Suppressor macrophage treated with lipopolysaccharide for 1 hour (primary cell): ENCODE measurements around the gene BMAL2.

Experiments used
- DNase-seq, 3 donors: peaks; one replicate each; pipeline ENCODE4 v3.0.0-alpha.2; 2020 to 2022

Gene BMAL2, protein sequence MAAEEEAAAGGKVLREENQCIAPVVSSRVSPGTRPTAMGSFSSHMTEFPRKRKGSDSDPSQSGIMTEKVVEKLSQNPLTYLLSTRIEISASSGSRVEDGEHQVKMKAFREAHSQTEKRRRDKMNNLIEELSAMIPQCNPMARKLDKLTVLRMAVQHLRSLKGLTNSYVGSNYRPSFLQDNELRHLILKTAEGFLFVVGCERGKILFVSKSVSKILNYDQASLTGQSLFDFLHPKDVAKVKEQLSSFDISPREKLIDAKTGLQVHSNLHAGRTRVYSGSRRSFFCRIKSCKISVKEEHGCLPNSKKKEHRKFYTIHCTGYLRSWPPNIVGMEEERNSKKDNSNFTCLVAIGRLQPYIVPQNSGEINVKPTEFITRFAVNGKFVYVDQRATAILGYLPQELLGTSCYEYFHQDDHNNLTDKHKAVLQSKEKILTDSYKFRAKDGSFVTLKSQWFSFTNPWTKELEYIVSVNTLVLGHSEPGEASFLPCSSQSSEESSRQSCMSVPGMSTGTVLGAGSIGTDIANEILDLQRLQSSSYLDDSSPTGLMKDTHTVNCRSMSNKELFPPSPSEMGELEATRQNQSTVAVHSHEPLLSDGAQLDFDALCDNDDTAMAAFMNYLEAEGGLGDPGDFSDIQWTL

DNA sequence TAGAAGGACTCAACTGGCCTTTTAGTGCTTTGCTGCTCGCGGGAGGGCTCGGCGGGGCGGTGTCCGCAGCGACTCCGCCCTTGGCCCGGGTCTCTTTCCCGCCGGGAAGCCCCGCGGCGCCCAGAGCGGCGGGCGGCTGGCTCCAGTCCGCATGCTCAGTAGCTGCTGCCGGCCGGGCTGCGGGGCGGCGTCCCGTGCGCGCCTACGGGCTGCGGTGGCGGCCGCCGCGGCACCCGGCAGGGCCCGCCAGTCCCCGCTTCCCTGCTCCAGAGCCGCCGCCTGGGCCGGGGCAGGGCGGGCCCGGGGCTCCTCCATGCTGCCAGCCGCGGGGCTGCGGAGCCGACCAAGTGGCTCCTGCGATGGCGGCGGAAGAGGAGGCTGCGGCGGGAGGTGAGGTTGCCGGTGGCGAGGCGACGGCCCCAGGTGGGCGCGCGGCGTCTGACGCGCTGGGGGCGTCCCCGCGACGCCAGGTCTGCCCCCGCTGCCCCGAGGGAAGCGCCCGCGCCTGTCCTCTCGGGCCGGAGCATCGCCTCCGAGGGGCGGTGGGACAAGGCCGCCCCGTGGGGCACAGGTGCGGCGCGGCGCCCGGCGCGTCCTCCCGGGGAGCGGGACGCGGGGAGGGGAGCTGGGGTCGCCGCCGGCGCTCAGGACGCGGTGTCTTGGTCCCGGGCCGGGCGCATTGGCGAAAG, at the start of gene BMAL2:
Gene BMAL2 (plus strand): TSS at position 123 of the 689 bp plus-strand sequence. CDS start 237 bp downstream, at position 360.
- DNase-seq: peak; percentile 74 to 90 (median 76)

DNA sequence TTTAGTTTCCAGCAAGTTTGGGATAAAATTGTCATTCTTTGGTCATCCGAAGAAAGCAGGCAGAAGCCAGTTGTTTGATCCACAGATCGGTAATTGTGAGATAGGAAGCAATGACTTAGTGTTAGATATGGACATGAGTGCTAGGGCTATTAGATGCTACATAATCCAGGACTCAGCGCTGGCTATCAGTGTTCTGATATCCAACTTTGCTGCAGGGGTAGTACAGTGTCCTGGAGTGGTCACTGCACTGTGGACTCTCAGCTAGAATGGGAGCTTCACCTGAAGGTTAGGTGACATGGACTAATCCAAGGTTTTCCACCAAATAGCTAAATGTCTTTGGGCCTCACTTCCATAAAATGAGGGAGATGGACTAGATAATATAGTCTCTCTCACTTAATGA, 48.6 kb upstream of the BMAL2 start:
- no peak for DNase-seq

DNA sequence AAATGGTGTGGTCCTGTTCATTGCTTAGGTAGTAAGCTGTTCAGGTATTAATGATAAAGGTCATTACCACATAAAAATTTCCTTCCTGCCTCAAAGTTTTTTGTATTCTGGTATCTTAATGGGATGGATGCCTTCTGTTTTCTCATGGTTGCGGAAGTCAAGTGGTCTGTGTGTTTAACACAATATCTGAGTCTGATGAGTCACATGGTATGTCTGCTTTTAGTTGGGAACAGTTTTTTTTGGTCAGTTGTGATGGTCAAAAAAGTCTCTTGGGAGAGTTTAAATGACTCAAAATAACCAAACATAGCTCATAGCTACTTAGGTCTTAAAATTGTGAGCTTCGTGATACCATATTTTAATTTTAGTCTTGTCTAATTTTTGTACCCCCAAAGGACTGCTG, 47.9 kb upstream of the BMAL2 start:
- DNase-seq: peak in 2 of 3 donors; percentile 39

DNA sequence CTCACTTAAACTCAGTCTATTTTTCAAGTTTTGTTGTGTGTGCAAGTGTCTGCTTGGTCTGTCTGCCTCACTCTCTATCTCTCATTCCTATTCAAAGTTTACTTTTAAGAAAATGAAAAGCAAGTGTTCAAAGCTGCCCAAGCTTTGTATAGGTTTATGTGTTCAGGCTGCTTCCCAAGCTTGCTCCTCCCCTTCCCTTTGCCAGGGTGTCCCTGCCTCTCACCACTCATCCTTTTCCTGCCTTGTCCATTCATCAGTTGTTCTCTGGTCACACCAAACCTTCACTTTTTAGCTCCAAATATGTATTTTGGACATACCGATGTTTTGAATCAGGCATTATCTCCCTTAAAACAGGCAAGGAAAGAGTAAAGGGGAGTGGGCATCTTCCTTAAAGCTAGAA, 47.2 kb upstream of the BMAL2 start:
- DNase-seq: no peak

DNA sequence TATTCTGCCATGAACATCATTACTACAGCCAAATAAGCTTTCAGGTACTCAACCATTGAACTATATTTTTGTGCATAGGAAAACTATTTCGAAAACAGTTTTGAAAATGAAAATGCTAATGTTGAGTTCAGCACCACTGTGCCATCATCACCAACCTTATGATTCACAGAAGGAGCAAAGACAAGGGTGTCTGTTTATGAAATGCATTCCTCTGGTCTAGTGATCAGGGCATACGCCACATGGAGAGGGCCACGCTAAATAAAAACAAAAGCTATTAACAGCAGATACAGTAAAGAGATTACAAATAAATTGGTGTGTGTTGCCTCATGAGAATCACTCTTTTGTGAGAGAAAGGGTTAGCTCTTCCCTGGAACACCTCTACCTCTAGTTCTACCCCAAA, 43.2 kb upstream of the BMAL2 start:
- DNase-seq: no peak

DNA sequence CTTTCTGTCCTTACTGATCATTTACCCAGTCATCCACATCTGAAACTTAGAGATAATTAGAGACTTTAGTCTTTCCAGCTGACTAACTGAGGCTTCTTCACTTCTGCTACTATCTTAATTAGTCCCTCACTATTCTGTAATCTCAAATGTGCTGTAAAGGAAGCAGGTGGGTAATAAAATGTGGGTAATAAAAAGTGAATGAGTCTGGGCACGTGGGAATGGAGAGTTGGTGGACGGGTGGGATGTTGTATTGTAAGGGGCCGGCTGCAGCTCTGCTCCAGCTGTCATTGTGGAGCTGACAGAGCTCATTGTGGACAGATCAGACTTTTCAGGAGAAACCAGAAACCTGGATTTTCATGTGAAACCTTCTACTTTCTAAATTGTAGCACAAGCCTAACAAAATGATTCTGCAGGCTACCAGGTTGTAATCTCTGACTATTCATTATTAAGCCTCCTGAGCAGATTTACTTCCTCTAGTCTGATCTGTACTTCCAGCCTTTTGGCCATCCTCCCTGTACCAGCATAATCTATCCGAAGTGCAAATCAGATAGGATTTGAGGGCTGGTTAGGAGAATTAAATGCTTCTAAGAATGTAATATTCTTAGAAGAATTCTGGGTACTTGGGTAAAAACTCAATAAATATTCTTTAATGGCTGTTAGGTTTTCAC, 42.0 kb upstream of the BMAL2 start:
- DNase-seq: no peak

DNA sequence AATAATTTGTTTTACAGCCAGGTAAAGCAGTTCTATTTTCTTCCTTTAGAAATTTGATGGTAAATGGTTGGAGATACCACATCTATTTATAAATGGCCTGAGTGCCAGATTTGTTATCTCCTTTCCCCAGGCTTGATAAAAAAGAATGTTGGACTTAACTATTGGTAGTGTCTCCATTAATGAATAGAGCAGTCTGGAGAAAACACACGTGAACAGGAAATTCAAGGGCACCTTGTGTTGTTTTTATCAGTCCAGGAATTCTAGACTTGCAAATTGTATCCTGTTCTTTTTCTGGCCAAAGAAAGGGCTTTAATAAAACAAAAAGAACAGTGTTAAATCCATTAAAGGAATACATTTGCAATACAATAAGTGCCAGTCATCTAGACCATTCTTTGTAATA, 40.8 kb upstream of the BMAL2 start:
- no peak for DNase-seq

DNA sequence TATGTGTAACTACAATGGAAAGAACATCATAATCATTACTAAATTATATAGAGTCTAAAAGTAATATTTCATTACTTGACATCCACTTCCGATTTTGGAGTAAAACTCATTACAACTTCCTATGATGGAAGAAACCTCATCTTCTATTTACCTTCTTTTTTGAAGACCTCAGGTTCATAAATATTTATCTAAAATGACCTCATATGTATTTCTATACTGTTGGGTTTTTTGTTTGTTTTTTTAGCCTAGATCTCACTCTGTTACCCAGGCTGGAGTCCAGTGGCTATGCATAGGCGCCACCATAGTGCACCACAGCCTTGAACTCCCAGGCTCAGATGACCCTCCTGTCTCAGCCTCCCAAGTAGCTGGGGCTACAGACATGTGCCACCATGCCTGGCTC, 39.9 kb upstream of the BMAL2 start:
- DNase-seq: no peak

DNA sequence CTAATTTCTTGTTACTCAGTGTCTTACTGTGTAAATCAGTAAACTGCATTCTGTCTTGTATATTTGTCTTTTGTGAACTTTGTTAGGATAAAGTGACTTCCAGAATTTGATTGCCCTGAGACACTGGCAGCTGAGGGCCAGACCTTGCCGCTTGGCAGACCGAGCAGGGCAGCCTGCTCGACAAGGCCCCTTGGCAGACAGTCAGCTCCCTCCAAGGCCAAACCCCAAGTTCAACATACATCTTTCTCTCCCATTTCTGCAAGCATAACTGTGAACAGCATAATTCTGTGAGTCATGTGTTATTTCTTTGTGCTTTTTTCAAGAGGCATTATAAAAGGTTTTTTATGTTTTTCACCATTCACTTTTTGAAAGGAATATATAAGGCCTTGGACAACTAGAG, 39.2 kb upstream of the BMAL2 start:
- no peak for DNase-seq

DNA sequence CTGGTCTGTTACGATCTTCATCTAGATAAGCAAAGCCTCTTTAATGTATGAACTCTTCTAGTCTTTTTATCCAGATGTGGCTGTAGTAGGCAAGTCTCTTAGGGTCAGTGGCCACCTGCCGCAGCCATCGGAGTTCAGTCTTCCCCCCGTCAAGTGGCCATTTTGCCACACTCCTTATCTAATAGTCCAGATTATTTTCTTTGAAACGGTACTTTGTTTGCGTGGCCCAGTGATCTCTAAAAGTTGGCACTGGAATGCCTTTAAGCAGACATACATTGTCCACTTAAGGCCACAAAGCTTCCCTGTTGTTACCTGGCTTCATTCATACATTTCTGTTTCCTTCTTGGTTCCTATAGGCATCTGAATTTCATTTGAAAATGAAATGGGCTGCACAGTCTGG, 36.0 kb upstream of the BMAL2 start:
- DNase-seq: no peak

DNA sequence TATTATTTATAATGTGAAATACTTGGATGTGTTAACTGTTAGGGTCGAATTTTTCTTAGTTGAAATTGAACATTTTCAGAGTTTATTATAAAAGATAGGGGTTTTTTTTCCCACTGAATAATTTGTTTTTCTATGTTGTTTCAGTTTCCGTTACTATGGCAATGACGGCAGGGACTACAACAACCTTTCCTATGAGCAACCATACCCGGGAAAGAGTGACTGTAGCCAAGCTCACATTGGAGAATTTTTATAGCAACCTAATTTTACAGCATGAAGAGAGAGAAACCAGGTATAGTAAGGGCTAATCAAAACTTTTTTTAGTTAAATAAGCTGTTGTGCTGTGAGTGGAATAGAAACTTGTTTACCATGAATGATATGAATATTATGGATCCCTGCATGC, 35.1 kb upstream of the BMAL2 start:
- no peak for DNase-seq

DNA sequence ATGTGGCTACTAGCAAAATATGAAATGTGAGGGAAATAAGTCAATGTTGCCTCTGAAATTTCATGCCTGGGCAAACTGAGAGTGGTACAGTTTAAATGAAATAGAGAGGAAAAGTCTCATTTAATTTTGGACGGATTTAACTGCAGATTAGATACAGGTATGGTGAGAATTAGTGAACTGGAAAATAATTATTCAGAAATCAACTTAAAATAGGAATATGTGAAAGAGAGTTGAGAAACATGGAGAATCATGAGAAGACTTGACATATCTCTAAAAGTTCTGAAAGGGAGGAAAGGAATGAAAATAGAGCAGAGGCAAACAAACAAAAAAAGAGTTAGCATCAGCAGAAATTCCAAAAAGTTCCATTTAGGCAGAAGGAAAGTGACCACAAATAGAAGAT, 33.5 kb upstream of the BMAL2 start:
- no peak for DNase-seq

DNA sequence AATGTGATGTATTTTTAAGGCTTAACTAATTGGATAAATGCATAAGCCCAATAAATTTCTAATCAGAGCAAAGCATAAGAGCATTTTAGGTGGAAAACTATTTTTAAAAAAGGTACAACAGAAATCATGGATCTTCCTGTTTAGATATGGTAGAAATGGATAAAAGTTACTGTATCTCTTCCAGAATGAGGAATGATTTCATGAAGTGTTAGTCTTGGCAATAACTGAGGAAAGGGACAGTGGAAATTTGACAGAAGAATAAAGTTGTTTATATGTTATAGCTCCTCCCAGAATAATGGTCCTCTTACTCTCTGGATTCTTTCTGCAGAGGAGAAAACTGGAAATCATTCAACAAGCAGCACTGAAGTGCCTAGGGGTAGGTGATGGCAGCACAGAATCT, 32.4 kb upstream of the BMAL2 start:
- DNase-seq: no peak

DNA sequence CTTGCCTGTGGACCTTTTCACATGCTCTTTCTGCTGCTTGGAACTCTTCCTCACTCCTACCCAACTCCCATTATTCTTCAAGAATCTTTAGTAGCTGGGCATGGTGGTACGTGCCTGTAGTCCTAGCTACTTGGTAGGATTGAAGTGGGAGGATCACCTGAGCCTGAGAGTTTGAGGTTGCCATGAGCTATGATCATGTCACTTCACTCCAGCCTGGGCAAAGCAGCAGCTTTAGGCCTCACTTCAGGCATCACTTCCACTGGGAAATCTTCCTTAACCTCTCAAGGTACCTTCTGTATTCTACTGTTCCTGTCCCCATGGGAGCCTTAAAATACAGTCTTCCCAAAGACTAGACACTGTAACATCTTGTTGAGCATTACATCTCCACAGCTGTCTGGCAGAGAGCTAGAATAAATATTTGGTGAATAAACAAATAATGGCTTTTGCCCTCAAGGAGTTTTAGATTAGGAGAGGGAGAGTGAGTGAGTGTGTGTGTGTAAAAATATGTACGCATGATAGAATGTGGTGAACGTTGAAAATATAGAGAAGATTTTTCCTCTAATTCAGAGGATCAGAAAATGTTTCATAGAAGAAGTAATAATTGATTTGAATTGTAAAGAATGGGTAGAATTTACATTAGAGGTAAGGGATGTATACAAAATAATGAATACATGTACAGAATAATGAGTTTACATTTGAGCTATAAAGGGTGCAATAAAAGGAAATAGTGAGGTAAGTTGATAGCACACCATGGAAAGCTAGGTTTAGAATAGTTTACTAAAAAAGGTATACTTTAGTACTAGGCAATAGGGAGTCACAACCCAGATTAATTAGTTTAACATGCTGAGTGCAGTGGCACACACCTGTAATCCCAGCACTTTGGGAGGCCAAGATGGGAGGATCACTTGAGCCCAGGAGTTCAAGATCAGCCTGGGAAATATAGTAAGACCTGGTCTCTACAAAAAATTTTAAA, 29.2 kb upstream of the BMAL2 start:
- DNase-seq: no peak

DNA sequence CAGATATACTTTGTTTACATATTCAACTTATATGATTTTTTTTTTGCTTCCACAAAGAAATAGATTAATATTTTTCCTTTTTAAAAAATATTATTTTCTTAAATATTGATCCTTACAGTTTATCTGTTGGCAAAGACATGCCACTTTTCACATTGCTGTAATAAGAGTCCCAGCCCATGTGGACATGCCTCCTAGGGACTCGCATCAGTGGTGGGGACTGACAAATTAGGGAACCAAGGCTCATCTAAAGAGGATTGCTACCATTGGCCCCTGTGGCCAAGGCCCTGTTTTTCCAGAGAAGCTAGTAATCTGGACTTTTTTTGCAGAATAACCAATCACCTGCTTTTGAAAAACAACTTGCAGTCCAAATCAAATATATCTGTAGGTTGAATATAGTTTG, 27.8 kb upstream of the BMAL2 start:
- DNase-seq: peak in 2 of 3 donors; percentile 21 to 25

DNA sequence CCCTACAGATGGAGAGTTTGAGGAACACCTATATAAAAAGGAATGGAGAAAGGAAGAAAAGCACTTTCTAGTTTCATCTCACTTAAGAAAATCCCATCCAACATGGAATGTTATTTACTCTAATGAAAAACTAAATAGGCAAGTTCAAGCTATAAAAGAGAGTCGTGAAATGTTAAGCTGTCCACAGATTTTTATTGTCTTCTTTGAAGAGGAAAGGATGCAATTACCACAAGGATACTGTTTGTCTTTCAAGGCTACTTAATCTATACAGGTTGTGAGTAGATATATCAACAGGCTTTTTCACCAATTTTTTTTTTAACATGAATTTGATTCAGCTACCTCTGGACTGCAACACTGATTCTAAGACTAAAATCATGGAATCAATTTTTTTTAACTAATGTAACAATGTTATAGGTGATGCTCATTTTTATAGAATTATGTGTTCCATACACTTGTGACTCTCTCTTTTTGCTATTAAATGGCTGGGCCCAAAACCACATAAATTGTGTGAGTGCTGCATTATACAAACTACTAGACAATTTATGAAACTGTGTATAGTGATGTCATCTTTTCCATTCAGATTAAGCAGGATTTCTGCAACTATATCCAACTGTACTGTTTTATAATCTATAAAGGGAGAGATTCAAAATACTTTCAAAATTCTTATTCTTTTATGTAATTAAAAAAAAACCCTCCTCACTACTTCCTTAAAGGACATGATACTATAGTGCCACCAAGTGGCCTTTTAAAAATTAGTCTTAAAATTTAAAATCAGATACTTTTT, 26.8 kb upstream of the BMAL2 start:
- DNase-seq: peak; percentile 49 to 82 (median 79)

DNA sequence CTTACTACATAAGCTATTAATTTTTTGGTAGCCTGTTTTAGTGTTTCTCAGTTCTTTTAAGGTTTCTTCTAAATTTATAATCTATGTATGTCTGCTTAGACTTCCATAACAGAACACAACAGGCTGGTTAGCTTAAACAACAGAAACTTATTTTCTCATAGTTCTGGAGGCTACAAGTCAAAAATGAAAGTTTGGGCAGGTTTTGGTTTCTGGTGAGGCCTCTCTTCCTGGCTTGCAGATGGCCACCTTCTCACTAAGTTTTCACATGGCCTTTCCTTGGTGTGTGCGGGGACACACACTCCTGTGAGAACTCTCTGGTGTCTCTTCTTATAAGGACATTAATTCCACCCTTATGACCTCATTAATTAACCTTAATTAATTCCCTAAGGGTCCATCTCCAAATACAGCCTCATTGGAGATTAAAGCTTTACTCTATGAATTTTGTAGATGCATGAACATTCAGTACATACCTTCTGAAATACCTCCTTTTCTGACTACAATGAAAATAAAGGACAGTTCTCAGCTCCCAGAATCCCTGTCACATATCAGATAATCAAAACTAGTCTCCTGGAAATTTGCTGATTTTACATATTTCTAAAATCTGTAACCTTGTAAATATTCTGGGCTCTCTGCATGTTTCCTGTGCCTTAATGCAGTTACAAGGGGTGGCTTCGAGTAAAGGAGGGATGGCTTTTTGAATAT, 23.2 kb upstream of the BMAL2 start:
- DNase-seq: no peak

DNA sequence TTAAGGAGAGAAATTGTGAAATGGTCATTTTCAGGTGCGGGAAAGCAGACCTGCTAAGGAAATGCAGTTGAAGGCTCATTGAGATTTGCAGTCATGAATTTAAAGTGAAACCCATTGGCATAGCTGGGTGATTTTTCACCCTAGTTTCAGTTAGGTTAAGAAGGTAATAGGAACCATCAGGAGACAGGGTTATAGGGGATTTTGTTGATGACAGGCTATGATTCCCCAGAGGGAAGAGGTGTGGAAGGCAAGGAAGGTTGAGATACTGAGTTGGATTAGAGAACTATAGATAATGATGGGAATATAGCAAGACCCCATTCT, 22.7 kb upstream of the BMAL2 start:
- no peak for DNase-seq

DNA sequence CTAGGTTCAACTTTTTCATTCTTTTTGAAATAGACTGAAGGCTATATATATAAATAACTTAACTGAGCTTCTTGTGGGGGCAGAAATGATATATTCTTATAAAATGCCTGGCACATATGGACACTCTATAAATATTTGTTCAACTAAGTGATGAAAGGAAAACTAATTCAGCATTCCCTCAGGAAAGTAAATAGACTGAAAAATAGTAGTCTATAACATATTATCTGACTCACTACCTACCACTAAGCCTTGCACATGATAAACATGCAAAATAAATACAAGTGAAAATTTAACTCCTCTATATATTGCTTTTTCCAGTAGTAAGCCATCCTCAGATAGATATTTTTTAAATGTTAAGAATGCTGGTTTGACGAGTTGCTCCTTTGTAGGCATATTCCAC, 15.7 kb upstream of the BMAL2 start:
- DNase-seq: no peak

DNA sequence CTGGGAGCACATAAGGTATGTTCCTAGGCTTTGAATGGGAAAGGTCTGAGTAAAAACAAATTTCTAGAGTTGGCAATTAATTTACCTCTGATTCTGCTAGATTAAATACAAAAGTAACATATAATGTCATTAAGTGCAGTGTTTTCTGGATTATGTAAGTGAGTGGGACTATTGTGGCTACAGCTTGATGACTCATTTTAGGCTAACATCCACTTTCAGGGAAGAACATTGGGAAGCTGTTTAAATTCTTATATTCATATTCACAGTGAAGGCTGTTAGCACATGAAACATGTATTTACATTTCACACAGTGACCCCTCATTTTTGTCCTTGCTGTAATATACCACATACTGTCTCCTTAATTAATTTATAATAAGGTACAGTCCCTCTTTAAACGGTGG, 13.2 kb upstream of the BMAL2 start:
- DNase-seq: peak; percentile 38 to 60 (median 50)

DNA sequence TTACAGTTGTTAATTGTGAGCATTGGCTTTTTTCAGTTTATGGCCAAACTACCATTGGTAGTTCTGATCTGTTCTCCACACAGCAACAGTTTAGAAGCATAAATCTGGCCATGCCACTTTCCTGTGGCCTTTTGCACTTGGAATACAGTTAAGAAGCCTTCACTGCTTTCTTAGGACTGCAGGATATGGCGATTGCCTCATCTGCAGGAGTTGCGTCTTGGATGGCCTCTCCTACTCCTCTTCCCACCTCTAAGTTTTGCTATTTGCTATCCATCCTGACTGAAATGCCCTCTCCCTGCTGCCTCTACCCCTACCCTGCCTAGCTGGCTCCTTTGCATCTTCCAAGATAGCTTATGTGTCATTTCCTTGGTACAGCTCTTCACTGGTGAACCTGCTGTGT, 12.8 kb upstream of the BMAL2 start:
- no peak for DNase-seq
